ENCODE data around the gene ATAD2B.
"Not testable (repeated sequence)": the region's sequence is repeated elsewhere in the genome, so short reads cannot be mapped to it uniquely, and the experiment has no call there.

ATAD2B gene

DNA sequence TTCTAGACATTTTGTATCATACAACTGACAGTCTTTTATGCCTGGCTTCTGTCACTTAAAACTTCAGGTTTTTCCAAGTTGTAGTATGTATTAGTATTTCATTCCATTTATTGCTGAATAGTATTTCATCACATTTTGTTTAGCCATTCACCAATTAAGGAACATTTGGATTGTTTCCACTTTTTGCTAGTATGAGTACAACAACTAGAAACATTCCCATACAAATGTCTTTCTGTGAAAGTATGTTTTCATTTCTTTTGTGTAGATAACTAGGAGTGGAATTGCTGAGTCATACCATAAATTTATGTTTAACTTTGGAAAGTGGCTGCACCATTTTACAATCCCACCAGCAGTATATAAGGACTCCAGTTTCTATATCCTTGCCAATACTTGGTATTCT is 135.9 kb downstream of the ATAD2B start:
- no peak for DNase-seq (ENCODE audit: low read depth, low spot score)

DNA sequence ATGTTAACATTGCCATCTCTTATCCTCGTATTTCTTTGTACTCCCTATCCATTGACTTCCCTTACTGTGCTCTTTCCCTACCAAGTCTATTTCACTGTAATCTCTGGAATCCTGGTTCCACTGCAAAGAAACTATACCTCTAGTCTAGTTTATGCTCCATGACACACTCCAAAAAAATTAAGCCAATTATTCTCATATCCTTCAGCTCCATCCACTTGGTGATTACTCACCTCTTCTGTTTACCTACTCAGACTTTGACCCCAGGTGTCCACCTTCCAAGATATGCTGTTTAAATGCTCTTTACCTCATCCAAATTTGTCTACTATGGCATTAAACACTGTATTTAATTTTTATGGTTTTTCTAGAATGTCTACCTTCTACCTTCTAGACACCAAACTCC is 137.9 kb downstream of the ATAD2B start:
- DNase-seq (ENCODE audit: low read depth, low spot score), result no peak

DNA sequence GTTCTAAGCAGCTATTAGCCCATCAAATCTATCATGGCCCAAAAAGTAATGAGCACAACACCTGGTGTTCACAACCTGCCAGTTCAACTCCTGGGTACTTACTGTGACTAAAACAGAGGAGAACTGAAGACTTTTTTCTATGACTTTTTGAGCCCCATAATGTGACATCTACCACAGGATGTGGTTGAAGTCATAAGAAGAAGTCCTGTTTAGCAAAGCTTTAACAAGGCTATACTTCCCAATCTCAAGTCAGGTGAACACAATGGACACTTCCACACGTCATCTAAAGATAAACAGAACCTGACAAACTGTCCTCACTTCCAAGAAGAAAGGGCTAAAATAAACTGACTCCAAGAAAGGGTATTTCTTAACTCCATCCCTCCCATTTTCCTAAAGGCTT is 138.8 kb downstream of the ATAD2B start:
- DNase-seq (ENCODE audit: low read depth, low spot score), result no peak

DNA sequence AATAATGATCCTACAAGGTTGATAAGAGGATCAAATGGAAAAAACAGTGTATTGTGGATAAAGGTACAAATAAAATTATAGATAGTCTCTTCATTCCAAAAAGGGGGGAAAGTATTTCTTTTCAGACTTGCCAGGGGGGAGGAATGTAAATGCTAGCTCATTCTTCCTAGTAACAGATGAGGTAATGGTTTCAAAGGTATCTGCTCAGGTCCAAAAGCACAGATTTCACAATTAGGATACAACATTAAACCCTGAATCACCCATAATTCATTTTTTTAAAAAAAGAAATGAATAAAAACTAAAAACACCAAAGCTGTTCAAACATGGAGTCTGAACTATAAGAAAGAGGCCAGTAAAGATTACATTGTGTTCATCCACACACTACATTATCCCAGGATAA is 142.0 kb downstream of the ATAD2B start:
- DNase-seq (ENCODE audit: low read depth, low spot score), result no peak

DNA sequence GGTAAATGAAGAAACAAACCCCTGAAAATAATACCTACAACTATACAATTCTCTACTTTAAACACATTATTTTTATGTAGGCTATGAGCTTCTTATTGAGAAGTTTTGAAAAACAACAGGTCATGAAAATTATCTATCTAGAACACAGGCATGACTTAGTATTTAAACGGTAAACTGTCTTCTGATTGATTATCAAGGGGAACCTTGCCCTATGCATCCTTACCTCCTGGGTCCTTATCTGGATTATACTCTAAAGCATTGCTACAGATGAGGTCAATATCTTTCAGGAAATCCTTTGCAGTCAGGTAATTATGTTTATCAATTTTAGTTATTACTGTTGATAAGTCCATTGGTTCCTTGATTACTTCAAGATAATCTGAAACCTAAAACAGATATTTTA is 144.3 kb downstream of the ATAD2B start:
- no peak for DNase-seq (ENCODE audit: low read depth, low spot score)

DNA sequence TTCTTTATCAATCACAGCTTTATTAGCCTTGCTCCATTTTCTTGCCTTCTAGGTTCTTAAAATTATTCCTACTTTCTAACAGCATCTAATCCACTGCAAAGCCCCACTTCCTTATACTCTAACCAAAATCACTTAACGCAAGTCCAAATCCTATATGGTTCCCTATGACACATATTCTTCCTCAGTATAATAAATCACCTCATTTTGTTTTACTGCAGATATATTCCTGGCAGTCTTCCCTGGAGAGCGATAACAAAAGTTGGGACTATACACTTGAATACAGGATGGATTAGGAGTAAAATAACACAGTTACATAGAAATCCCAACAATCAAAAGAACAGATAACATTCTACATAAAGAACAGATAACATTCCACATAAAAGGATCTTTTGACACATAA is 144.8 kb downstream of the ATAD2B start:
- no peak for DNase-seq (ENCODE audit: low read depth, low spot score)

DNA sequence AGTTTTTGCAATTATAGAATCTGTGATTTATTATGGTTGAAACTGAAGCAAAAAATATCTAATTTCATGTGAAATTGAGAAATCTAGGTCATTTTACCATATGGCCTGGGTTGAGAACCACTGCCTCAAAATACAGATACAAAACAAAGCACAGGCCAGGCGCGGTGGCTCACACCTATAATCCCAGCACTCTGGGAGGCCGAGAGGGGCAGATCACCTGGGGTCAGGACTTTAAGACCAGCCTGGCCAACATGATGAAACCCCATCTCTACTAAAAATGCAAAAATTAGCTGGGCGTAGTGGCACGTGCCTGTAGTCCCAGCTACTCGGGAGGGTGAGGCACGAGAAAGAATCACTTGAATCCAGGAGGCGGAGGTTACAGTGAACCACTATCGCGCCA is 146.5 kb downstream of the ATAD2B start:
- not testable (repeated sequence) for DNase-seq (ENCODE audit: low read depth, low spot score)

DNA sequence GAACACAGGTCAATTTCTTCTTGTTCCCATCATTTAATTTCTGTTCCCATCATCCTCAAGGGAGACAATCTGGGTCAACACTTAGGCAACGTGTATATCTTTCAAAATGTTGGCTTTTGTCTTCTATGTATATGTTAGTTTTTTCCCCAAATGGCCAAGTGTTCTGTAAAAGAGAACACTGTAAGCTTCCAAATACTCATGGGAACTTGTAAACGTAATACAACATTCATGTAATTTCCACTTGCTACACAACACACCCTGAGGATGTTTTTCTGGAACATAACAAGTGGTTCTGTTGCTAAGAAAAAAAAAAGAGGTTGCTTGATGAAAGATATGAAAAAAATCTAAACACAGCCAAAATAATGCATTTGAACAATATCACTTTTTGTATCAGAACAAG is 149.1 kb downstream of the ATAD2B start:
- DNase-seq (ENCODE audit: low read depth, low spot score), result no peak

DNA sequence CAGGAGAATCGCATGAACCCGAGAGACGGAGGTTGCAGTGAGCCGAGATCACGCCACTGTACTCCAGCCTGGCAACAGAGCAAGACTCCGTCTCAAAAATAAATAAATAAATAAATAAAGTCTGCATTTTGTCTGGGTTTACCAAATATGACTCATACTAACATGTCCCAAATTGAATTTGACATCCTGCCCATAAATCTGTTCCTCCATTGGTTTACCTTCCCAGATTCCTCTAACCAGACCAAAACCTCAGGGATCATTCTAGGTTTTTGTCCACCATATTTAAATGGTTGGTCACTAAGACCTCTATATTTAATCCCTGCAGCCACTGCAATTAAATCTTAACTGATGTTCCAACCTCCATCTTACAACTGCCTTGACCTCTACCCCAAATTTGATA is 150.9 kb downstream of the ATAD2B start:
- no peak for DNase-seq (ENCODE audit: low read depth, low spot score)

DNA sequence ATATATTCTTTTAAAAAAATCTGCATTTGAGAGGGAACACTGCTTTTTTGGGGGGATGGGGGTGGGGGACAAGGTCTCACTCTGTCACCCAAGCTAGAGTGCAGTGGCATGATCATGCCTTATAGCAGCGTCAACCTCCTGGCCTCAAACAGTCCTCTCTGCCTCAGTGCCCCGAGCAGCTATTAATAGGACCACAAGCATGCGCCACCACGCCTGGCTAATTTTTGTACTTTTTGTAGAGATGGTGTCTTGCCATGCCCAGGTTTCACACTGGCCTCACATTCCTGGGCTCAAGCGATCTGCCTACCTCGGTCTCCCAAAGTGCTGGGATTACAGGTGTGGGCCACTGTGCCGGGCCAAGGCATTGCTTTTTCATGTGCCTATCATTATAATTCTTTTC is 154.2 kb downstream of the ATAD2B start:
- no peak for DNase-seq (ENCODE audit: low read depth, low spot score)

DNA sequence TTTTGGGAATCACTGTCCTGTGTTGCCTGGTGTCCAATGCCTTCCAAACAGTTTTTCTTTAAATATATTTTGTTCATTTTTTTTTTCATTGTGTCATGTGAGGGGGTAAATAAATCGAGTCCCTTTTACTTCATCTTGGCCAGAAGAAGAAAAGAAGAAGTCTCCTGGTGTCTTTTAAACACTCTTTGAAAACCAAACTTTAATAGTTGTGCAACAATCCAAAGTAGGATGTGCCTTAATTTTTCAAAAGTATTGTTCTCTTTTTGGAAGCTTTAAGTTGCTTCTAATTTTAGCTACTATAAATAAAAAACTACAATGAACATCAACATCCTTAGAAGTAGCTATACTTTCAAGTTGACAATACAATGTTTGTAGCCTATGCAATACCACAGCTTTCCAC is 154.9 kb downstream of the ATAD2B start:
- no peak for DNase-seq (ENCODE audit: low read depth, low spot score)

DNA sequence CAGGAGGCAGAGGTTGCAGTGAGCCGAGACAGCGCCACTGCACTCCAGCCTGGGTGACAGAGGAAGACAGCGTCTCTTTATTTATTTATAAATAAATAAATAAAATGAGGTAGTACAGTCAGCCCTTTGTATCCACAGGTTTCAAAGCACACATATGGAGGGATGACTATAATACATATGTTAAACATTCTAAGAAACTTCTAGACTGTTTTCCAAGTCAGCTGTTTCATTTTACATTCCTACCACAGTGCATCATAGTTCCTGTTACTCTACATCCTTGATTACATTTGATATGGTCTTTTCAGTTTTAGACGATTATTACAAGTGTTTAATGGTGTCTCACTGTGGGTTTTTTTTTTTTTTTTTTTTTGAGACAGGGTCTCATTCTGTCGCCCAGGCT is 157.6 kb downstream of the ATAD2B start:
- no peak for DNase-seq (ENCODE audit: low read depth, low spot score)

DNA sequence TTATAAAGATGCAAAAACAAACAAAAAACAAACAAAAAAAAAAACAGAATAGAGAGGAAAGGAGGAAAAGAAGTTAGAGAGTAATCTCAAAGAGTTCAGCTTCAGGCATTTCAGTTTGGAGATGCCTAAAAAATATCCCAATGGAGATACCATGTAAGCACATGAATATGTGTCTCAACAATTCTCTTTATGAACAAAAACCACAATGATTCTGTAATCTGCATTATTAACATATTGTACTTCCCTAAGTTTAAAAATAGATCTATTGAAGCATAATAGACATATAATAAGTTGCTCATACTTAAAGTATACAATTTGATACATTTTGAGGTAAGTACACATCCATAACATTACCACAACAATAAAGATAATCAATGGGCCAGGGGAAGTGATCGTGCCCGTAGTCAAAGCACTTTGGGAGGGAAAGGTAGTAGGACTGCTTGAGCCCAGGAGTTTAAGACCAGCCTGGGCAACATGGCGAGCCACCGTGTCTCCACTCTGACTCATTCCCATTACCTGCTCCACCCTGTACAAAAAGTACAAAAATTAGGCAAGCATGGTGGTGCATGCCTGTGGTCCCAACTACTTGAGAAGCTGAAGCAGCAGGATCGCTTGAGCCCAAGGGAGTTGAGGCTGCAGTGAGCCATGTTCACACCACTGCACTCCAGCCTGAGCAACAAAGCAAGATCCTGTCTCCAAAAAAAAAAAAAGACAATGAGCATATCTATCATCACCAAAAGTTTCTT is 158.9 kb downstream of the ATAD2B start:
- DNase-seq (ENCODE audit: low read depth, low spot score), result no peak

DNA sequence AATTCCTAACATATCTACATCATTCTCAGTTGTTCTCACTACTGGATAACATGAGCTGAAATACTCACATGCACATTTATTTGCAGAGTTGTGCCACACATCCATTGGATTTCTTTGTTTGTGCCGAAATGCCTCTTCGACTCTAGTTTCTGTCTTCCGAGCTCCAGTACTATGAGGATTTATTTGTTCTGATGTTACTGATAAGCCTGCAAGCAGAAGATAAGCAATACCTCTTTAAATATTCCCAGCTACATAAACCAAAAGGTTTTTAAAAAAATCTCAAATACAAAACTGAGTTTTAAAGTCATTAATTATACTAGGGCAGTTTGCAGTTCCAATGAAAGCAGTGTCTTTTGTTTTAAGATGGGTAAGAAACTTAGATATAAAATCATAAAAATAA is 164.8 kb downstream of the ATAD2B start:
- DNase-seq (ENCODE audit: low read depth, low spot score), result no peak

DNA sequence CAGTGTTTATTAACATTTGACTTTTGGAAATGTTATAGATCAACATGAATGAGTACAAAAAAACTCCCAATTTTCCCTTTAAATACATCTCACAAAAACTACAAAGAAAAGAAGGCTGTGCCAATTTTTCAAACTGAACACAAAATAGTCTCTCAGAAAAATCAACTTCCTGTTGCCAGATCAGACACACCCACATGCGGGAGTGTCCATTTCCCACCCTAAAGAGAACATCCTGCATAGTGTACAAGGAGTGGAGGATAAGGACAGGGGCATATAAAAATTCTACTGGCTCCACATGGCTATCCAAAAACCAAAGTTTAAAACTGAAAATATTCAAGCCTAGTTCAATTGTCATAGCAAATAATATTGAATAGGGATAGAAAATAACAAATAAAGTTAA is 165.3 kb downstream of the ATAD2B start:
- DNase-seq (ENCODE audit: low read depth, low spot score), result no peak

DNA sequence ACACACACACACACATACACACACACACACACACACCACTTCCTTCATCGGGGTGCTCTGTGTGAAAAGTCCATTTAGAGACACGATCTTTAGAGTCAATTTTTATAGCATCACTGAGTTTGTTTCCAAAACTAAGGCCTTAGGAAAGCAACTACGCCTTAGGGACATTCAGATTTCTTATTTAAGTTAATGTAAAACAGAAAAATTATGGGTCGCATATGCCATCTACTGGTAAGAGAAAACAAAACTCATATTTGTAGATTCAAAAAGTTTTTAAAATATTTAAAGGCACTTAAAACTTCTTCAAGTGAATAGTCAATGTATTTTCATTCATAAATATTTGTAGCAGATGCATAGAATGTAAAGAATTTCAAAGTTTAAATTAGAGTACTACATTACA is 166.2 kb downstream of the ATAD2B start:
- peak; percentile 43 for DNase-seq (ENCODE audit: low read depth, low spot score)

DNA sequence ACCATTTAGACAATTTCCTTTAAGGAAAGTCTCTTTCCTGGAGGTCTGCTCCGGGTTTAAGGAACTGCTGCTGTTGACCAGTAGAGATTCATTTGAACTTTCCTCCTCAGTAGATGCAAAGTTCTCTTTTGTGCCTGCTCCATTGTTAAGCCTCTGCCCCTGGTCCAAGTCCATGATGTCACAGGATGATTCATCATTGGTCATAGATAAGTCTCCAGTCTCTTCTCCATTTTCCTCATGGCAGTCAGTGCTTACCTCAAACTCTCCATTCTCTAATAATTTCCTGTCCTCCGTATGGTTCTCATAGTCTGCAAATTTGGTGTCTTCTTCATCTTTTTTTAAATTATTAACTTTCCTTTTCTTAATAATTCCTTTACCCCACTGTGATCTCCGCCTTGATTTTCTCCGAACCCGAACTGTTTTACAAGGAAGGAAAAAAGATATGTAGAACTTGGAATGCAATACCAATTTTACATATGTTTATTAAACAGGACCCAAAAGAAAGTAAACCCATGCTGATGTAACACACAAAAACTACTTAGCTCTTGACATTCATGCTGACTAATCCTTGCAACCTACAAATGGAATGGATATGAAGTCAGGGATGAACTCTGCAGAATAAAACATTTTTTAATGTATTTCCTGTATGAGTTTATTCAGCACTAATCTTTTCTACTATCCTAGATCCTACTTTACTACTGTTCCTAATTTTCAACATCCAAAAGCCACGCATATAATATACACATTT is 169.1 kb downstream of the ATAD2B start:
- DNase-seq (ENCODE audit: low read depth, low spot score), result no peak

DNA sequence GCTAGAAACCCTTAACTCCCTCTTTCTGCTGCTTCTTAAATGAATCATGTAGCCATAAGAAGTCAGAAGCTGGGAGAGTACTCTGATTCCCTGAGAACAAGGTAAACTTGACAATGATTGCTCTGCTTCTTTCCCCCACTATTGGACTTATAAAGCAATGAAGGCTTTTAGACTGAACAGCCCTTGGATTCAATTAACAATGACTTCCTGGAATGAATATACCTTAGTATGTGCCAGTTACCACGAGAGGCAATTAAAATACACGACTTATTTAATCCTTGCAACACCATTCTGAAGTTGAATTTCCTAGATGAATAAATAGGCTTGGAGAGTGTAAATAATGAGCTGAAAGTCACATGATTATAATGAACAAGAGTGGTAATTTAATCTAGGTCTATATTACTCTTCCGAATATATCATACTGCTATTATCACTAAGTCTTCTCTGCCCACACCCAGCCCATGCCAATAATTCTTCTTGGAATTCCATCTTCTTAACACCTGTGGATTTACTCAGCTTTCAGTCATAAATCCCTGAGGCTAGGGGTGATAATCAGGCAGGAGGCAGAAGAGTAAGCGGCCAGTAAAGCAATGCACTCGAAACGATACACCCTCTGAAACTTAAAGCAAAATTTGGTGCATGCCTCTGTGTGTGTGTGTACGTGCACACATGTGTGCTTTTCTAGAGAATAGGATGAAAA is 170.2 kb downstream of the ATAD2B start:
- no peak for DNase-seq (ENCODE audit: low read depth, low spot score)

DNA sequence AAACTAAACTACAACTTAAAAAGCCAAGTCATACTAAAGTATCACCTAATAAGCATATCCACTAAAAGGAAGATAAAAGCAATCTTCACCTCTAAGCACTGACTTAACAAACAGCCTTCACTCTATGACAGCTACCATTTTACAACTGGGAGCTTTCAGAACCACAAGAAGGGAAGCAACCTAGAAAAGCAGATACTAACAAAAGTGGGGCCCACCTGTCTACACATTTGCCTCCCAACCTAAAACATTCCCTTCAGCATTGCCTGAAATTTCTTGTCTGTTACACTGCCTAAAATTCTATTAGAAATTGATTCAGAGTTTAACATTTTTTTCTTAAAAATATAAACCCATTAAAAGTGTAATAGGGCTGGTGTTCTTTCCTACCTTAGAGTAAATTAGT is 172.0 kb downstream of the ATAD2B start:
- DNase-seq (ENCODE audit: low read depth, low spot score), result no peak

DNA sequence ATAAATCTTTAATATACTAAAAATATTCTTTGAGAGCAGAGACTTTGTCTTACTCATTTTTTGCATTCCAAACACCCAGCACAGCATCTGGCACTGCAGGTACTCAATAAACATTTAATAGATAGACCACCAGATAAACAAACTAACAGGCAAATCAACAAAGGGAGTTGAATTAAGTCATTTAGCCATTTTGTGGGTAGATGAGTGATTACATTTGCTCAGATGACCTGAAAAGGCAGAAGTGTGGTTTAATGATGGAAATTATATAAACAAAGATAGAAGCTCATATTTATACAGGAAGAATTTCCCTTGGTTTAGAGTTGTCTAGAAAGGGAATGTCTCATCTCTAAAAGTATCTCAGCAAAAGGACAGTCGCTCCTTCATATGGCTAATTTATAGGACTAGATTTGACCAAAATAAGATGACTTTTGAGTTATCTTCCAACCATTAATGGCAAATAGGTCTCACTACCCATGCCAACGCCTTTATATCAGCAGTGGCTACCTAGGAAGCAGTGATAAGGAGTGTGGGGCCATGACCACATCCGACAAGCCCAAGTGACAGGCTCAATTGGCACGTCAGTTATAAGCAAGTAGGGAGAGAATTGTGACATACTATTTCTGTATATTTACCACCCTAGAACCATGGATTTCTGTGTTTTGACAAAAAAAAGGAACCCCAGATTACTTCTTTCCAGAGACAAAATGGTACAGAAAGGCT is 173.5 kb downstream of the ATAD2B start:
- DNase-seq (ENCODE audit: low read depth, low spot score), result no peak

DNA sequence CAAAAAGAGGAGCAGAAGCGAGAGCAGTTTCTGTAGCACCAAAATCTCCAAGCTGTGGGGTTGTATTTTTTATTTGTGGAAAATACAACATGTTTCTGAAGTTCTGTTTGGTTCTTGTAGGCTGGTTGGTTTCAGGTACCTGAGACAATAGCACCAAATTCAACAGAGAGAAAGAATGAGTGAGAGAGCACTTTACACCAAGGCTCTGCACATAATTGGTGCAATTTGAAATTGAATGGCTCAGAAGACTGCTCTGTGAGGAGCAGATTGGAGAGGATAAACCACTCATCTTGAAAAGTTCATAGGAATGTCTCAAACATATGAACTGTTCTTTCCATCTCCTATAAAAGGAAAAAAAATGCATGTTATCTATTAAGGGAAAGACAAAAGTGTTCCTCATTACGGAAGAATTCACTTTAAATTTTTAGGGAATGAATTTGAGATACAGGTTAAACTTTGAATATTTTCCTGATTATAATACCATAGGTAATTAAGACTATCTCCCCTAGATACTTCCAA is 175.1 kb downstream of the ATAD2B start:
- no peak for DNase-seq (ENCODE audit: low read depth, low spot score)

Measured in smooth muscle cell of the brain vasculature (primary cell).